ENCODE data around the gene TCAIM. TPM values are rescaled to one million over a fixed set of nuclear protein-coding genes. Genes with fewer than 3 reads are reported as not detected.

The TCAIM gene
- total and polyA plus RNA-seq, 2 of the 4 experiments (the other 2 are of a cell fraction), result 11.0 to 21.5 TPM

DNA sequence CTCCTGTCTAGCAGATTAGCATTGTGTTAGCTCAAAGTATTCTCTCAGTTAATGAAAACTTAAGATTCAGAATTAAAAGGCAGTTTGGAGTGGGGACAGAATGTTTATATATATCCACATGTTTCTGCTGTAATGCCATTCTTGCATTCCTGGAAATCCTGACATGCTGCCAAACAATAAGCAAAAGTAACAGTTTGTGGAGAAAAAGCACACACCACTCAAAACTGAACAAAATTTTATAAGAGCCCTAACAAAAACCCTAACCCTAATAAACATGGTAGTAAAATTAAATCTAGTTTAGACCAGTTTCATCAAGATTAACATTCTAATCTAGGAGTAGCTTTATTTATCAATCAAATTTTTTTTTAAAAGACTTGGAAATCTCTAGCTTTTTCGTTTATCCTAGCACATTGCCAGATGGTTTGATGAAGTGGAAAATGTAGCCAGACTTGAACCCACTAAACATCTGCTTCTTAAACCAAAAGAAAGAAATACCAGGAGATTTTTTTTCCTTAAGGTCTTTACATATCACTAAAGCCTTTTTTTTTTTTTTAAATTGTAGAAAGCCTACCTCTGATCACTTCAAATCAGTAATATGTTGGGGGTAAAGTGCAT lies 3.7 kb downstream of the TCAIM start:
- Histone ChIP-seq H3K27me3 (ENCODE audit: control insufficient read depth, insufficient read depth, low read length) (no peaks in the 10 kb centered on the region), H3K36me3 (ENCODE audit: control insufficient read depth, insufficient read depth, low read length) (no peaks in the 10 kb centered on the region), H2BK120ac (ENCODE audit: low read depth, low read length) (peak overlapping the region; percentile 55; the same call in 1 of the 2 replicates), H3K4me3 (ENCODE audit: insufficient read depth, low read depth, low read length) (no peak overlapping the region), H3K9me3 (ENCODE audit: control insufficient read depth, insufficient read depth, low read length) (no peaks in the 10 kb centered on the region), H3K56ac (ENCODE audit: extremely low read depth, insufficient read depth, low read length) (0 out of 2 replicates have a peak overlapping the region, but pooled peaks have one; percentile 16), H3K9me1 (ENCODE audit: insufficient read depth, low read length) (peaks cover 3% of the 10 kb centered on the region; the same call in 1 of the 2 replicates), H2BK5ac (ENCODE audit: low read depth, low read length, poor library complexity, severe bottlenecking) (peak overlapping the region; percentile 59), H4K20me1 (ENCODE audit: insufficient read depth, low read length) (no peaks in the 10 kb centered on the region), H3K4me2 (ENCODE audit: low read depth, low read length) (peak overlapping the region; percentile 6; the same call in 1 of the 2 replicates), H2AFZ (replicated peaks; ENCODE audit: low read length, poor library complexity) (no peak overlapping the region), H3K27ac (ENCODE audit: insufficient read depth, low read length) (peak overlapping the region; percentile 61; the same call in 1 of the 2 replicates), H4K8ac (ENCODE audit: low read depth in 2 of 2, low read length in 2 of 2) (no peak overlapping the region; a peak in 1 of 4 replicates), H3K14ac (replicated peaks; ENCODE audit: low read depth, low read length) (no peak overlapping the region), H2BK15ac (ENCODE audit: low read depth, low read length) (no peak overlapping the region), H4K5ac (ENCODE audit: low read depth, low read length) (no peak overlapping the region; the same call in 1 of the 2 replicates), H3K18ac (ENCODE audit: low read depth, low read length) (peak overlapping the region; percentile 38), H3K4ac (ENCODE audit: low read depth, low read length) (no peak overlapping the region; the same call in 1 of the 2 replicates), H3K23ac (ENCODE audit: low read depth, low read length) (no peak overlapping the region), H2AK9ac (replicated peaks; ENCODE audit: low read depth, low read length, poor library complexity) (no peak overlapping the region), H3K4me1 (ENCODE audit: control insufficient read depth, insufficient read depth, low read length) (0 out of 2 replicates have a peak, but pooled peaks cover 2% of the 10 kb centered on the region), H4K91ac (ENCODE audit: insufficient read depth, low read depth, low read length) (no peak overlapping the region), H3K9ac (ENCODE audit: low read depth, low read length) (no peak overlapping the region), H2AK5ac (ENCODE audit: low read depth, low read length) (no peak overlapping the region), H3K79me1 (ENCODE audit: low read depth in 1 of 2, low read length in 2 of 2) (peaks cover 23 to 37% of the 10 kb centered on the region in 2 experiments), H2BK20ac (ENCODE audit: low read depth, low read length) (no peak overlapping the region)
- no CpG with 5 or more reads among the region's 1 CpG for WGBS, 2 experiments (ENCODE audit: extremely low coverage in 2 of 2, insufficient read length in 1 of 2)
- no peak for ATAC-seq (ENCODE audit: low read depth)
- dilution Hi-C loops (cut with HindIII; ENCODE audit: low sequenced_read_pairs, unreplicated experiment) (no loop called here), in situ Hi-C loops (cut with MboI; ENCODE audit: low sequenced_read_pairs) (loop anchor here (25.0 kb wide), 2 partner anchors 295 to 545 kb away; partner anchors contain the start of genes ZNF197 and ZNF35), intact Hi-C loops (cut with micrococcal nuclease) (no loop called here)
- TF ChIP-seq RCOR1 (IDR thresholded peaks at IDR 0.05; ENCODE audit: insufficient replicate concordance, low read length), result no peak
- TF ChIP-seq MXI1 (IDR thresholded peaks at IDR 0.05; ENCODE audit: borderline replicate concordance, low read depth, low read length), result 0 out of 2 replicates have a peak, but pooled peaks have one; percentile 47
- 0 out of 2 replicates have a peak, but pooled peaks have one; percentile 6 for TF ChIP-seq MAFK (IDR thresholded peaks at IDR 0.05; ENCODE audit: low read depth, low read length)
- TF ChIP-seq CEBPB (IDR thresholded peaks at IDR 0.05; ENCODE audit: low read depth, low read length), result no peak
- no TSS peak for BruUV-seq (replicated peaks)
- DNase-seq, result peak; percentile 87
- ChIA-PET POLR2A (ENCODE audit: unreplicated experiment) (interaction anchor here (0.6 kb wide), 1 partner anchor 809 kb away, joined by 3 read pairs; no protein-coding TSS in a partner anchor), CTCF (interaction anchor here (0.6 kb wide), 1 partner anchor 1171 kb away, joined by 3 read pairs; no protein-coding TSS in a partner anchor)
